B cell (primary cell): ENCODE data around the gene TRIM46. TPM values are rescaled to one million over a fixed set of nuclear protein-coding genes. Genes with fewer than 3 reads are reported as not detected.

Experiments
- ATAC-seq: fragments of 200-7000 bp; cut with Tn5 transposase; one replicate; pipeline ENCODE4 v1.10.0; 2021; ENCODE audit warnings: low read depth, mild to moderate bottlenecking, moderate number of reproducible peaks, moderate library complexity
- CTCF ChIA-PET: fragments of 350-600 bp; sonication (Branson Sonifier 250); formaldehyde crosslinking; loops from one replicate; lab custom pipeline; 2021; ENCODE audit warnings: antibody characterized with exemption, inconsistent platforms; lab: Charles Lee
- POLR2A ChIA-PET: fragments of 350-600 bp; sonication (Branson Sonifier 250); formaldehyde crosslinking; loops from one replicate; lab custom pipeline; 2021; ENCODE audit warnings: antibody characterized with exemption; lab: Charles Lee
- DNase-seq: peaks from one replicate; pipeline ENCODE4 v3.0.0; 2013
- H2AFZ ChIP-seq: 2 replicates; pipeline ENCODE4 v1.6.1; 2012; ENCODE audit warnings: mild to moderate bottlenecking, low read depth, low read length; ENCODE audit not compliant: insufficient read depth, poor library complexity, severe bottlenecking
- H3K27ac ChIP-seq, 2 donors: 1 replicate in 1 of 2; 2 replicates in 1 of 2; pipeline ENCODE4 v1.5.1; 2012 to 2013; ENCODE audit warnings: low read length in 2 of 2, mild to moderate bottlenecking in 2 of 2, moderate library complexity in 1 of 2
- H3K27me3 ChIP-seq, 4 experiments: fragments of 200-600 bp in 1 of 4; sonication (generic) in 1 of 4; replicated peaks in 1 of 4; 1 replicate in 2 of 4; 2 replicates in 2 of 4; pipeline versions ENCODE4 v1.6.1 to v1.7.0; 2013 to 2016; ENCODE audit warnings: low read length in 3 of 4, mild to moderate bottlenecking in 2 of 4, mixed read lengths in 1 of 4, moderate library complexity in 1 of 4; ENCODE audit not compliant: insufficient read depth in 4 of 4, control insufficient read depth in 3 of 4; ENCODE audit errors: control extremely low read depth in 1 of 4
- H3K36me3 ChIP-seq, 2 experiments: replicated peaks in 1 of 2; 1 replicate in 1 of 2; 2 replicates in 1 of 2; pipeline versions ENCODE4 v1.6.1 to v1.7.1; 2013; ENCODE audit warnings: low read length in 1 of 2; ENCODE audit not compliant: insufficient read depth in 2 of 2, control insufficient read depth in 1 of 2; ENCODE audit errors: control extremely low read depth in 1 of 2, extremely low read depth in 1 of 2
- H3K4me1 ChIP-seq, 2 donors: fragments of 200-600 bp in 1 of 2; sonication (generic) in 1 of 2; 1 replicate in 1 of 2; 2 replicates in 1 of 2; pipeline versions ENCODE4 v1.5.1 to v1.6.1; 2013 to 2017; ENCODE audit warnings: low read length in 2 of 2; ENCODE audit not compliant: control insufficient read depth in 2 of 2, insufficient read depth in 2 of 2
- H3K4me2 ChIP-seq: replicated peaks from 2 replicates; pipeline ENCODE3; 2012; ENCODE audit warnings: mild to moderate bottlenecking, low read depth, low read length; ENCODE audit not compliant: poor library complexity, severe bottlenecking
- H3K4me3 ChIP-seq, 5 experiments: fragments of 200-600 bp in 1 of 5; sonication (generic) in 1 of 5; 1 replicate in 3 of 5; 2 replicates in 2 of 5; pipeline versions ENCODE4 v1.5.1 to v1.7.0; 2011 to 2016; ENCODE audit warnings: low read length in 4 of 5, mild to moderate bottlenecking in 4 of 5, low read depth in 2 of 5, control low read depth in 1 of 5, moderate library complexity in 1 of 5; ENCODE audit not compliant: insufficient read depth in 1 of 5; ENCODE audit errors: control extremely low read depth in 1 of 5, extremely low read depth in 1 of 5
- H3K79me2 ChIP-seq: fragments of 200-600 bp; sonication (generic); one replicate; pipeline ENCODE4 v1.6.0; 2016; ENCODE audit warnings: low read length; ENCODE audit not compliant: control insufficient read depth, insufficient read depth
- H3K9ac ChIP-seq: fragments of 200-600 bp; sonication (generic); 2 replicates; pipeline ENCODE4 v1.6.1; 2017; ENCODE audit warnings: mild to moderate bottlenecking, low read length, moderate library complexity
- H3K9me3 ChIP-seq, 3 donors: one replicate each; pipeline versions ENCODE4 v1.6.1 to v1.7.1; 2013; ENCODE audit warnings: low read length in 2 of 3; ENCODE audit not compliant: control insufficient read depth in 2 of 3, insufficient read depth in 1 of 3; ENCODE audit errors: control extremely low read depth in 1 of 3
- H4K20me1 ChIP-seq: 2 replicates; pipeline ENCODE4 v1.6.0; 2012; ENCODE audit warnings: mild to moderate bottlenecking, low read length; ENCODE audit not compliant: insufficient read depth, control insufficient read depth, poor library complexity, severe bottlenecking
- H3K27ac Mint-ChIP-seq: one replicate; pipeline ENCODE4 v1.8.0; 2021; ENCODE audit warnings: mixed read lengths
- H3K27me3 Mint-ChIP-seq: one replicate; pipeline ENCODE4 v1.8.0; 2021; ENCODE audit warnings: mixed read lengths
- H3K4me1 Mint-ChIP-seq: one replicate; pipeline ENCODE4 v1.8.0; 2021; ENCODE audit warnings: mixed read lengths
- H3K4me3 Mint-ChIP-seq: one replicate; pipeline ENCODE4 v1.8.0; 2021; ENCODE audit warnings: mixed read lengths
- H3K9me3 Mint-ChIP-seq: one replicate; pipeline ENCODE4 v1.8.0; 2022; ENCODE audit warnings: mixed read lengths; ENCODE audit not compliant: insufficient read depth
- CTCF ChIP-seq: fragments of 200-600 bp; IDR thresholded peaks from one replicate; pipeline ENCODE4 v1.8.0; 2022; ENCODE audit warnings: antibody characterized with exemption, mild to moderate bottlenecking
- EZH2 ChIP-seq: IDR thresholded peaks from 2 replicates; pipeline ENCODE4 v1.6.1; 2012; ENCODE audit warnings: borderline replicate concordance, low read depth, mild to moderate bottlenecking, moderate library complexity, low read length; ENCODE audit not compliant: insufficient read depth, poor library complexity, severe bottlenecking
- WGBS: methylation state at CpG from one replicate; pipeline ENCODE4 v1.1.5; 2013; ENCODE audit warnings: missing lambda C conversion rate; ENCODE audit not compliant: insufficient coverage; 5-methylcytosine and 5-hydroxymethylcytosine counted together
- intact Hi-C: fragments of 100-400 bp; cut with micrococcal nuclease; formaldehyde crosslinking; loops from one replicate; pipeline ENCODE4 v1.10.0; 2022
- polyA plus RNA-seq: library from polyadenylated mRNA; depleted of rRNA; stranded (reverse); fragments of >200 nt; gene quantifications from 2 replicates; pipeline ENCODE4 v1.2.3, GENCODE V29; 2012
- total RNA-seq, 2 donors: library from RNA; stranded (reverse); fragments of 120-200 nt in 1 of 2; gene quantifications; 1 replicate in 1 of 2; 2 replicates in 1 of 2; pipeline versions ENCODE4 v1.2.3 to v1.2.4, GENCODE V29; 2013 to 2022

The TRIM46 gene
- total and polyA plus RNA-seq, 2 donors (not counting 1 experiment from before 2014, with no cell fraction given), result 2.6 to 3.4 TPM

GRCh38 chr1:155128755-155129473 is 44.7 kb upstream of the TRIM46 start:
- peaks cover 0 to 54% (median 27%) of the 10 kb centered on the region in 4 experiments for H3K27me3 ChIP-seq
- WGBS, result 1% methylated on average over 13 of the region's 14 CpGs
- ChIA-PET CTCF (interaction anchor here (0.7 to 3.2 kb wide), 8 partner anchors 24 to 46 kb away, joined by 3 to 15 read pairs (median 4); partner anchors contain the start of gene KRTCAP2), POLR2A (interaction anchor here (0.5 kb wide), 1 partner anchor 14 kb away, joined by 3 read pairs; no protein-coding TSS in a partner anchor)
- H3K4me3 Mint-ChIP-seq, result peak overlapping the region; percentile 79
- no peaks in the 10 kb centered on the region for H3K36me3 ChIP-seq
- H3K4me2 ChIP-seq, result peak overlapping the region; percentile 98
- ATAC-seq (no peak), DNase-seq (peak; percentile 31)
- H3K9ac ChIP-seq, result no peak overlapping the region
- no peak overlapping the region for H3K27ac ChIP-seq
- intact Hi-C loops, result loop anchor here (5.0 kb wide), 2 partner anchors 37 to 38 kb away; no protein-coding TSS in a partner anchor
- H3K27ac Mint-ChIP-seq, result no peak overlapping the region
- peaks cover 34% of the 10 kb centered on the region for H3K4me1 Mint-ChIP-seq
- peaks cover 0 to 7% (median 0%) of the 10 kb centered on the region in 3 donors for H3K9me3 ChIP-seq
- H4K20me1 ChIP-seq, result peaks cover 8% of the 10 kb centered on the region
- no peaks in the 10 kb centered on the region for H3K79me2 ChIP-seq
- H3K4me3 ChIP-seq, result peak overlapping the region in 1 of 5 experiments; percentile 48
- H2AFZ ChIP-seq, result no peak overlapping the region
- no peaks in the 10 kb centered on the region for H3K9me3 Mint-ChIP-seq
- peaks cover 44% of the 10 kb centered on the region for H3K27me3 Mint-ChIP-seq
- peaks cover 34 to 36% of the 10 kb centered on the region in 2 donors for H3K4me1 ChIP-seq
- no peak for TF ChIP-seq CTCF

DNA sequence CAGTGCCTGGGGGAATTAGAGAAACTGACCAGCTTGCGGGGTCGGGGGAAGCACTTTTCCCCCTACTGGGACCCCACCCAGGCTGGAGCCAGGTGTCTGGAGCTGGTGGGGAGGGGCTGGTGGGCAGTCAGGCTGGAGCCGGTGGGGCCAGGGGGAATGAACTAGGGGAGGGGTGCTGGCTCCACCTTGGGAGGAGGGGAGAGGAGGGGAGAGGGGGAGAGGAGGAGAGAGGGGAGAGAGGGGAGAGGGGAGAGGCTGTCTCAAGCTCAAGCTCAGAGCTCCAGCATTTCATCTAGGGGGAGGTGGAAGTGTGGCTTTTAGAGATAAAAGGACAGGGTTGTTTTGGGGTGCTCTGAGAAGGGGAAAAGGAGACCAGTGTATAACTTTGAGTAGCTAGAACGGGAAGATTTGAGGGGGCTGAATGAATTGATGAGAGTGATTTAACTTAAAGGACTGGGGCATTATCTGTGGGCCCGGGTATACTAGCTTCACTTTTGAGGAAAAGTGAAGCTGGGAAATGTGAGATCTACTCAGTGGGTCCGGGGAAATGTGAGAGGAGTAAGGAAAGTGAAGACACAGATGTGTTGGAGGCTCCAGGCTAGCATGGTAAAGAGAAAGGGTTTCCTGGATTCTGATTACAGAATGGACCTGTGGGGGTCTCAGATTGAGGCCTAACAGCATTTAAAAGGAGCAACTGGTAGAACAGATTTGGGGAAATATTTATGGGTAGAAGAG is 43.2 kb upstream of the TRIM46 start:
- ChIA-PET CTCF (interaction anchor here (0.6 to 3.2 kb wide), 8 partner anchors 9 to 256 kb away, joined by 3 to 15 read pairs (median 4); partner anchors contain the start of gene KRTCAP2), POLR2A (interaction anchor here (1.2 kb wide), 2 partner anchors 18 to 40 kb away, joined by 3 to 6 read pairs; no protein-coding TSS in a partner anchor)
- no peaks in the 10 kb centered on the region for H3K79me2 ChIP-seq
- intact Hi-C loops, result no loop called here
- no peak for DNase-seq
- H3K4me1 ChIP-seq, result peaks cover 41 to 42% of the 10 kb centered on the region in 2 donors
- no peak overlapping the region for H3K9ac ChIP-seq
- peaks cover 37% of the 10 kb centered on the region for H3K27me3 Mint-ChIP-seq
- WGBS, result 25% methylated on average over 3 of the region's 6 CpGs
- H4K20me1 ChIP-seq, result peaks cover 8% of the 10 kb centered on the region
- no peaks in the 10 kb centered on the region for H3K36me3 ChIP-seq
- H3K9me3 ChIP-seq, result peaks cover 0 to 7% (median 0%) of the 10 kb centered on the region in 3 donors
- no peak overlapping the region for H3K4me3 Mint-ChIP-seq
- TF ChIP-seq CTCF (no peak), EZH2 (no peak)
- H3K27ac ChIP-seq, result no peak overlapping the region
- no peak overlapping the region for H3K4me3 ChIP-seq
- H3K9me3 Mint-ChIP-seq, result no peaks in the 10 kb centered on the region
- H2AFZ ChIP-seq, result no peak overlapping the region
- H3K4me1 Mint-ChIP-seq, result peaks cover 43% of the 10 kb centered on the region
- no peak overlapping the region for H3K27ac Mint-ChIP-seq
- peaks cover 0 to 45% (median 27%) of the 10 kb centered on the region in 4 experiments for H3K27me3 ChIP-seq
- ATAC-seq, result no peak
- no peak overlapping the region for H3K4me2 ChIP-seq
